HG02938 (cell line): Measurements from ENCODE around the gene CD4.

ENCODE experiments used
- ATAC-seq: cut with Tn5 transposase; IDR thresholded peaks from one replicate; pipeline ENCODE4 v1.9.1; 2021; ENCODE audit warnings: mild to moderate bottlenecking, moderate library complexity; ENCODE audit not compliant: unreplicated experiment

Gene CD4

GRCh38 chr12:6827437-6827911, 38.1 kb downstream of the CD4 start:
- ATAC-seq, result no peak

DNA sequence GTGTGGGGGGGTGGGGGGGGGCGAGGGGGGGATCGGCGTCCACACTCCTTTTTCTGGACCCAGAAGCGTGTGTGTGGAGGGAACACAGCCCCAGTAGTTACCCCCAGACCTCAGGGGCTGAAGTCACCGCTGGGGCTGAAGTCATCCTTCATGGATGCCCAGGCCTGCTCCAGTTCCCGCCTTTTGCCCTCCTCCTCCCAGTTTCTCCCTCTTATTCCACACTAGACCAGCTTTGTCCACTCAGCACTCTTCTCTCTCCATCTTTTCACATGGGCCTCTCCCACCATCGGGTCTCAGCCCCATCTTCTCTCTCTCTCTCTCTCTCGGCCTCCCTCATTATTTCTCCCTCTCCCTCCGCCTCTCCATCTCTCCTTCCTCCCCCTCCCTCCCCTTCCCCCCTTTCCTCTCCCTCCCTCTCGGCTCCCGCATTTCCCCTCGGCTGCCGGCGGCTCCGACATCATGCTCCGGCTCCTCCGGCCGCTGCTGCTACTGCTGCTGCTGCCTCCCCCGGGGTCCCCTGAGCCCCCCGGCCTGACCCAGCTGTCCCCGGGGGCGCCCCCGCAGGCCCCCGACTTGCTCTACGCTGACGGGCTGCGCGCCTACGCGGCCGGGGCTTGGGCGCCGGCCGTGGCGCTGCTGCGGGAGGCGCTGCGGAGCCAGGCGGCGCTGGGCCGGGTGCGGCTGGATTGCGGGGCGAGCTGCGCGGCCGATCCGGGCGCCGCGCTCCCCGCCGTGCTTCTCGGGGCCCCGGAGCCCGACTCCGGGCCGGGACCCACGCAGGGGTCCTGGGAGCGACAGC, 38.9 kb downstream of the CD4 start, which contains the start of gene P3H3:
Gene P3H3, plus strand, starts transcription at position 426 of the 799 bp plus-strand sequence. Its CDS starts 34 bp downstream, at position 460.
- ATAC-seq, result no peak

GRCh38 chr12:6828781-6829535, 39.6 kb downstream of the CD4 start:
- no peak for ATAC-seq

DNA sequence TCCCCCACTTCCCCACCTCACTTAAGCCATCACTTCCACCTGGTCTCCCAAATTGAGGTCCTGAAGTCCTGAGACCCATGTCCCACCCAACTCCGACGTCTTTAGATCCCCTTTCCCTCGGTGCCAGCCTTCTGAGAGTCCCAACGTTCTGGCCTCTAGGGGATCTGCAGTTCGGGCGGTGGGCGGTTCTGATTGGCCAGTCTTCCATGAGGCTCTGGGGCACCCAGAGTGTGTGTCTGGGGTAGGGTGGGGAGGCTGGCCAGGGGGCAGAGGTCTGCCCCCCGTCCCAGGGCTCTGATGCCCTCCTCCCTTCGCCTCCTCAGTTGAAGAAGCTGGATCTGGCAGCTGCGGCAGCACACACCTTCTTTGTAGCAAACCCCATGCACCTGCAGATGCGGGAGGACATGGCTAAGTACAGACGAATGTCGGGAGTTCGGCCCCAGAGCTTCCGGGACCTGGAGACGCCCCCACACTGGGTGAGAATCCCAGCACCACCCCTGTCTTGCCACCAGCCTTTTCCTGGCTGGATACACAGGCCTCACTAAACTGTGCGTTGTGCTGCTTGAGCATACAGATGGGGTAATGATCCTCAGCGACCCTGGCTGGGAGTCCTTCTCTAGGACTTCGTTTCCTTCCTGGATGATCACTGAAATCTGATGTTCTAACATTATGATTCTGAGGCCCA, 40.4 kb downstream of the CD4 start:
- ATAC-seq, result no peak

DNA sequence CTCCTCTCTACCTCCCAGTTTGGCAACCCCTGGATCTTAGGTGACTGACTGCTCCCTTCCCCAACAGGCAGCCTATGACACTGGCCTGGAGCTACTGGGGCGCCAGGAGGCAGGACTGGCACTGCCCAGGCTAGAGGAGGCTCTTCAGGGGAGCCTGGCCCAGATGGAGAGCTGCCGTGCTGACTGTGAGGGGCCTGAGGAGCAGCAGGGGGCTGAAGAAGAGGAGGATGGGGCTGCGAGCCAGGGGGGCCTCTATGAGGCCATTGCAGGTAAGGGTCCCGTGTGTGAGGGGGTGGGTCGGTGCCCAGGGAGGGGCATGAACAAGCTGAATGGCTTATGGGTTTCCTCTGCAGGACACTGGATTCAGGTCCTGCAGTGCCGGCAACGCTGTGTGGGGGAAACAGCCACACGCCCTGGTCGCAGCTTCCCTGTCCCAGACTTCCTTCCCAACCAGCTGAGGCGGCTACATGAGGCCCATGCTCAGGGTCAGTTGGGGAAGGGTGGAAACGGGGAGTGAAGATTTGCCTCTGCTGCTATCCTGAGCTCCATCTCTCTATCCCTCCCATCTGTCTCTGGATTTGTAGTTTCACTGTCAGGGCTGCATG, 41.1 kb downstream of the CD4 start:
- no peak for ATAC-seq

- no peak for ATAC-seq
Measured at GRCh38 chr12:6830999-6831398, 41.7 kb downstream of the CD4 start.

- no peak for ATAC-seq
Measured at GRCh38 chr12:6831450-6831995, 42.2 kb downstream of the CD4 start.

DNA sequence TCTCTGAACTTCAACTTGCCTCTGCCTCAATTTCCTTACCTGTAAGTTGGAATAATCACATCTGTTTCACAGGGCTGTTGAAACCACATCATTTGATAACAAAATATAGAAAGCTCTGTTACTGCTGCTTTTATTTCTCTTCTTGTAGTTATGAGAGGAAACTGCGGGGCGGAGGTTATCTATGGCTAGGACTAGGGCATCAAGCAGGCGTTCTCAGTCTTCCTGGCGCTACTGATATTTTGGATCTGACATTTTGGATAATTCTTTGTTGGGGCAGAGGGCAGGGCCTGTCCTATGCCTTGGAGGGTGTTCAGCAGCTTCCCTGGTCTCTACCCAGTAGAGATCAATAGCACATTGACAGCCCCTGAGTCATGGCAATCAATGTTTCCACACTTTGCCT, 42.8 kb downstream of the CD4 start:
- ATAC-seq, result no peak

DNA sequence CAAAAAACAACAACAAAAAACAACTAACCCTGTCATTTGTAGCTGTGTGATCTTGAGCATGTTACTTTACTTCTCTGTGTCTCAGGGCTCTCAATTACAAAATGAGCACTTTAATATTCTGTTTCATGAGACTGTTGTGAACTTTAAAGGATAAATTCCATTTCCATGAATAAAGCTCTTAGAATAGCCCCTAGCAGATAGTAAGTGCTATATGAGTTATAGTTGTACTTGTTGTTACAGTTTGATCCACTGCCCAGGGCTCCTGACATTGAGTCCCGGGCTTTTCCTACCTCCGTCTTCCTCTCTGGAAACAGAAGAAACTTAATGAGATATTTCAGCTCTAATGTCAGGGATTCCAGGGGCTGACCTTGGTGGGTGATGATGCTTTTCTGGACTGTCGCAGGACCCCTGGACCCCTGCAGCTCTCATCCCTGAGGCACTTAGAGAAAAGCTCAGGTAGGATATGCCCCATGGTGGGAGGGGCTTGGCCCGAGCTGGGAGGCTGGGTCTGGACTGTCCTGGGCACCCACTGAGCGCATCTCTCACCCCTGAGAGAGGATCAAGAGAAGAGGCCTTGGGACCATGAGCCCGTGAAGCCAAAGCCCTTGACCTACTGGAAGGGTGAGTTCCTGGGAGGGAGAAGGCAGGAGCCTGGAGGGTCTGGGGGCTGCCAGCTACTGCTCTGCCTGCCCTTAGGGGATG, 44.0 kb downstream of the CD4 start:
- ATAC-seq, result no peak

DNA sequence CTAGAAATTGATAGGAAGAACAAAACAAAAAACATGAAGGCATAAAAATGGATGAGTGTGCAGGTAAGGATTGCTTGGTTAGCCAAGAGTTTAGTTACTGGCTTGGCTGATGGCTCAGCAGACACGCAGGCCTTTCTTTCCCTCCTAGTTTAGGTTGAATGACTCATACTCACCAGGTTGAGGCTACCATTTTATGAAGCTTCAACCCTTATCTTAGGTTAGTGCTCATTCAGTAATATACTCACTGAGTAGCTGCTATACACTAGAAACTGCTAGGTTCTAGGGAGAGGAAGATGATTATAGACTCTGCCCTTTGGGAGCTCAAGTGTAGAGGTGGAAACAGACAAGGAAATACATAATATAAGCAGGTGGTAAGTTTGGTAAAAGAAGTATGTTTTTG, 44.9 kb downstream of the CD4 start:
- no peak for ATAC-seq

DNA sequence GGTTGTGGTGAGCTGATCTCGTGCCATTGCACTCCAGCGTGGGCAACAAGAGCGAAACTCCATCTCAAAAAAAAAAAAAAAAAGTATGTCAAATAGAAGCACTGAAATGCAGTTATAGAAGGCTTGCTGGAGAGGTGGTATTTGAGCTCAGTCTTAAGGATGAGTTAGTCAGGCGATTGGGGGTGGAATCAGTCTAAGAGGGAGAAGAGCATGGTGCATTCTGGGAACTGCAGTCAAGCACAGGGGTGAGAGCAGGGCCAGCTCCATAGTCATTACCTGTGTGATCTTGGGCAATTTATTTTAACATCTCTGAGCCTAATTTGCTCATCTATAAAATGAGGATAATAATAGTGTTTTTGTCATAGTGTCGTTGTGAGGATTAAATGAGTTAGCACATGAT, 45.5 kb downstream of the CD4 start:
- no peak for ATAC-seq

DNA sequence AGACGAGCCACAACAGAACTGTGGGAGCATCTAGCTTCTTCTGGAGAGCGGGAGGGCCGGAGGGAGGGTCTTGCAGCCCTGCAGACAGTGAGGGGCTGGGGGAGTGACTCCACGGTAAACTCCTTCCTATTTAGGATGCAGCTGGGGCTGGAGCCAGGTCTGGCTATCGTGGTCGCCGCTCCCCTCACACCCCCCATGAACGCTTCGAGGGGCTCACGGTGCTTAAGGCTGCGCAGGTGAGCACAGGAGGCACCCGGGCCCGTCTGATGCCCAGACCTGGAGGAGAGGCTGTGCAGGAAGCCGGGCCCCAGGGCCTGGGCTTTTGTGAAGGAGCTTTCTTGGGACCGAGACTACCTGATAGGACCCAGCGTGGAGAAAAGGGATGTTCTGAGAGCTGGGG, 47.5 kb downstream of the CD4 start:
- ATAC-seq, result no peak

GRCh38 chr12:6837370-6838060, 48.2 kb downstream of the CD4 start:
- ATAC-seq, result no peak

DNA sequence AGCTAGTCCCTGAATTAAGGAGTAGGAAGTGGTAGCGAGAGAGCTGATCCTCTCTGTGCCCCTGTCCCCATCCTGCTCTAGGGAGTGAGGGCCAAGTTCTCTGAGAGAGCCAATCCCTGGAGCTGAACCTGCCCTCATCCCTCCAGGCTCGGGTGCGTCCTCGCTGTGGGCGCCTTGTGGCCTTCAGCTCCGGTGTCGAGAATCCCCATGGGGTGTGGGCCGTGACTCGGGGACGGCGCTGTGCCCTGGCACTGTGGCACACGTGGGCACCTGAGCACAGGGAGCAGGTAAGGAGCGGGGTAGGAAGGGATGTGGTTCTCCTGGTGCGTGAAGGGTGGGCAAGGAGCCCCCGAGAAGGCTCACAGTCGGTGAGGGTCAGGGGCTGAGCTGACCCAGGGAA, 49.5 kb downstream of the CD4 start:
- ATAC-seq, result no peak

DNA sequence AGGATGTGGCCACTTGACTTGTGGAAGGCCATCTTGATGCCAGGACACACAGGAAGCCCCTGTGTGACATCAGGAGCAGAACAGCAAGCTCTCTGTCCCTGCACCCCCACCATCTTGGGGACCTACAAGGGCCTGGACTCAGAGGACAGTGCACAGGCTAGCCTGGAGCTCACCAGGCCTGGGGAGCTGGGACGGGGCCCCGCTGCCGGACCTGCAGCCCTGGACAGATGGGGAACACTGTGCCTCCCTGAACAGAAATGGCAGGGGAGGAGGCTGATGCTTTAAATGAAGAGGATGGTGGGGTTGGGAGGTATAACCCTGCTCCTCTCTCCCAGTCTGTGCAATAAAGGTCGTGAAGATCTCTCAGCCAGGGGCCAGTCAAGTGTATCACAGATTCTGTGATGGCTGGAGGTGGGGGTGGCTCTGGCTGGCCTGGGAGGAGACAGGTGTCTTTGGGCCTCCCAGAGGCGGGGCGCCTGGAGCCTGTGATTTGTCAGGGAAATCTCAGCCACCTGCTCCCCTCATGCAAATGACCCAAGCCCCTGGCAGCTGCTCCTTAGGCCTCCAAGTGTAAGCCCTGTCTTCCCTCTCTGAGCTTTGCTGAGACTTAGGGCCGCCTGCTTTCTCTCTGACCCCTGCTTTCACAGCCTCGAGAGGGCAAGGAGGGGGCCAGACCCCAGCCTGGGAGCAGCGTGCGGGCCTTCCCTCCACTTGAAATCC, 50.3 kb downstream of the CD4 start:
- ATAC-seq, result no peak

GRCh38 chr12:6840330-6840729, 51.0 kb downstream of the CD4 start:
- ATAC-seq, result no peak

DNA sequence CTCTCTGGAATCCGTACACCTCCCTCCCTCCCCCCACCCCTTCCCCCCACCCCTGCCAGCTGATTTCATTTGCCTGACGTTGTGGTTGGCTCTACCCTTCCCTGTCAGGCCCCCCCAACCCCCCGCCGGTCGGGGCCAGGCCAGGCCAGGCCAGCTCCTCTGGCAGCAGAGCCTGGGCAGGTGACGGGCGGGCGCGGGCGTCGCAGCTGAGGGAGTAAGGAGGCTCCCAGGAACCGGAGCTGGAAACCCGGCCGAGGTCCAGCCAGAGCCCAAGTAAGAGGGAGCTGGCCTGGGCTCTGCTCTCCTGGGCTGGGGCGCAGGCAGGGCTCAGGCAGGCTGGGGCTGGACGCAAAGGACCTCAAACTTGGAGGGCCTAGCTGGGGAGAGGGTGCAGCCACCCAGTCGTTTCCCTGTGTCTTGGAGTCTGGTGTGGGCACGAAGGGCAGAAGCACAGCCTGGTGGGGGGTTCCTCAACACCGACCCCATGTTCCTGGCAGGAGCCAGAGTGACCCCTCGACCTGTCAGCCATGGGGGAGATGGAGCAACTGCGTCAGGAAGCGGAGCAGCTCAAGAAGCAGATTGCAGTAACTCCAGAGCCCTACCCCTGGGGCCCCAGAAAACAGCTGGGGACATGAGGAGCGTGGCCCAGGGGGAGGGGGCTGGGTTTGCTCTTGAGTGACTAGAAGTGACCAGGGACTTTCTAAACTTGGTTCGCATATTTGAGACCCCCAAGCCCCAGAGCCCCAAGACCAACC, 51.6 kb downstream of the CD4 start, which contains the start of gene GNB3:
Gene GNB3, plus strand, starts transcription at position 165 of the 755 bp plus-strand sequence. Its CDS starts 363 bp downstream, at position 528.
- no peak for ATAC-seq

DNA sequence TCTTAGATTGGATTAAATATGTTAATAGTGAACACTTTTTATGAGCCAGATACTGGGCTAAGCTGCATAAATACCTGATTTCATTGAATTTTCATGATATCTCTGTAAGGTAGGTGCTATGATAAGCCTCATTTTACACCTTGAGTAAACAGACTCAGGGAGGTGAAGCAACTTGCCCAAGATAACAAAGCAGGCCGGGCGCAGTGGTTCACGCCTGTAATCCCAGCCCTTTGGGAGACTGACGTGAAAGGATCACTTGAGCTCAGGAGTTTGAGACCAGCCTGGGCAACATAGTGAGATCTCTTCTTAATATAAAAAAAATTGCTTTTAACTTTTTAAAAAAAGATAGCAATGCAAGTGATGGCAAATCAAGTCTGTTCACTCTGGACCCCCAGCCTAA, 52.7 kb downstream of the CD4 start:
- no peak for ATAC-seq
